Memory B cell (primary cell): ENCODE measurements around the gene TNFRSF14.
"Not testable (repeated sequence)": the region's sequence is repeated elsewhere in the genome, so short reads cannot be mapped to it uniquely, and the experiment has no call there.

Experiments used
- ATAC-seq: fragments of 150-1000 bp; cut with Tn5 transposase; 2 replicates; pipeline ENCODE4 v1.10.0; 2021; ENCODE audit warnings: low read depth, mild to moderate bottlenecking, moderate library complexity
- DNase-seq, 2 donors: peaks; one replicate each; pipeline ENCODE4 v3.0.0; 2022; ENCODE audit warnings: low spot score in 2 of 2
- H3K27ac Mint-ChIP-seq: one replicate; pipeline ENCODE4 v1.8.0; 2022; ENCODE audit warnings: mild to moderate bottlenecking, moderate library complexity, mixed read lengths
- H3K27me3 Mint-ChIP-seq: one replicate; pipeline ENCODE4 v1.8.0; 2022; ENCODE audit warnings: mixed read lengths
- H3K36me3 Mint-ChIP-seq: one replicate; pipeline ENCODE4 v1.8.0; 2022; ENCODE audit warnings: mild to moderate bottlenecking, mixed read lengths
- H3K4me1 Mint-ChIP-seq: one replicate; pipeline ENCODE4 v1.8.0; 2022; ENCODE audit warnings: mixed read lengths
- H3K4me3 Mint-ChIP-seq: one replicate; pipeline ENCODE4 v1.8.0; 2022; ENCODE audit warnings: mild to moderate bottlenecking, moderate library complexity, mixed read lengths
- H3K9me3 Mint-ChIP-seq: one replicate; pipeline ENCODE4 v1.8.0; 2022; ENCODE audit warnings: mixed read lengths

TNFRSF14 gene

DNA sequence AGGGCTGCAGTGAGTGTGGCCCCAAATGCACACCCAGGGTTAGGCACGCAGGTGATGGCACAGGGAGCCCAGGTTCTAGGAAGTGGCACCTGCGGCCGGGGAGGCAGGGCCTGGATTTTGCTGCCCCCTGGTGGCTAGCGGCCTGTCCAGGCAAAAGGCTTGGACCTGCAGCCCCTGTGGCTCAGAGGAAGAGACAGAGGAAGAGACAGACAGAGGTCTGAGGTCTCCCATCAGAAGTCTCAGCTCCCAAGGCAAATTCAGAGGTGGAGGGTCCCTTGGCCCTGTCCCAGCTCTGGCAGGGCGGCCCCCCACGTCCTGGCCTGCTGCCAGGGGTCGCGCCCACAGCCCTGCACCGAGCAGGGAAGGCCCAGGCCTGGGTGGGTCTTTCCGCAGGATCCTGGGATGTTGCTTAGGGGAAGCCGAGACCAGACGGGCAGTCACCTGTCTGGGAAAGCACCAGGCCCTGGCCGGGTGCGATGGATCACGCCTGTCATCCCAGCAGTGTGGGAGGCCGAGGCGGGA is 8.0 kb upstream of the TNFRSF14 start:
- no peaks in the 10 kb centered on the region for H3K27me3 Mint-ChIP-seq
- H3K4me3 Mint-ChIP-seq: peak overlapping the region; percentile 90
- DNase-seq: peak; percentile 84
- peaks cover 14% of the 10 kb centered on the region for H3K4me1 Mint-ChIP-seq
- H3K27ac Mint-ChIP-seq: peak overlapping the region; percentile 93
- H3K36me3 Mint-ChIP-seq: no peaks in the 10 kb centered on the region
- ATAC-seq: peak; percentile 28
- H3K9me3 Mint-ChIP-seq: no peaks in the 10 kb centered on the region

DNA sequence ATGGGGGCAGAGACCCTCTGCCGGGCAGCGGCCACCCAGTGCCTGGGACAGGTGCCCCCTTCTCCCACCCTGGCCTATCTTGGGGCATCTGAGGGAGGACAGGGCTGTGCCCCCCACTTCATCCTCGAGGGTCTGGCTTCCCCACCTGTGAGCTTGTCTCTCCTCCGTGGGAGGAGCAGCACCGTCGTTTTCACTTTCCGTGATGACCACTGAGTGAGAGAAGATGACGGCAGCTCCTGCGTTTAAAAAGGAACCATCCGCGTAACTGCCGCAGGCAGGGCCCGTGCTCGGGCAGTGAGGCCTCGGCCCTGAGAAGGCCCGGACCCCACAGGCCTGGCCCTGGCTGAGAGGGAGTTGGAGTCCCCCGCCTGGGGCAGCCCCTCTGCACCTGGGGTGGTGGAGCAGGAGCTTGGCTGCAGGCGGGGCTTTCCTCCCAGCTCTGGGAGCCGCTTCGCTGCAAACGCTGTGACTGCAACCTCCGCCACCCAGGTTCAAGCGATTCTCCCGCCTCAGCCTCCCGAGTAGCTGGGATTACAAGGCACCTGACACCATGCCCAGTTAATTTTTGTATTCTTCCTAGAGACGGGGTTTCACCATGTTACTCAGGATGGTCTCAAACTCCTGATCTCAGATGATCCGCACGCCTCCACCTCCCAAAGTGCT is 6.7 kb upstream of the TNFRSF14 start:
- Mint-ChIP-seq H3K27ac (peak overlapping the region; percentile 93), H3K4me1 (peaks cover 15% of the 10 kb centered on the region), H3K4me3 (peak overlapping the region; percentile 69)
- H3K27me3 Mint-ChIP-seq, H3K9me3 Mint-ChIP-seq, H3K36me3 Mint-ChIP-seq, DNase-seq: not testable (repeated sequence)
- ATAC-seq: peak; percentile 31

DNA sequence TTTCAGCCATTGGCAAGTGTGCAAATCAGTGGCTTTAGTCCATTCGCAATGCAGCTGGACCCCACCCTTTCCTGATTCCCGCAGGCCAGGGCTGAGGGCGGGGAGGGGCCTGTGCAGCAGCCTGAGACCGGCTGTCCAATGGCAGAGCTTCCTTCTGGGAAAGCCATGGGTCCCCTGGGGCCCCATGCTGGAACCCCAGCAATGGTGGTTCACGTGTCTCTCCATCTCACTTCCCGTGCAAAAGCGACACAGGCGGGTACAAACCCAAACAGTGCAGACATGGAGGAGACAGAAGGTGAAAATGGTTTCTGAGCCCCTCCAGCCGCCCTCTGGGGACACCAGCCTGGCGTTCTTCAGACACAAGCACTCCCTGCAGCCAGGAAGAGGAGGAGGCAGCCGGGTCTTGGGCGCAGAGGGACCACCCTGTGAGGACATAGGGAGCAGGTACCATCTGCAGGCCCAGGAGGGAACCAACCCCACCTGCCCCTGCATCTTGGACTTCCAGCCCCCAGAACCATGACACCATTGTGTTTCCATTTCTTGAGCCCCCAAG is 5.8 kb upstream of the TNFRSF14 start:
- Mint-ChIP-seq H3K4me1 (peaks cover 20% of the 10 kb centered on the region), H3K27ac (peak overlapping the region; percentile 93)
- not testable (repeated sequence) for ATAC-seq, H3K4me3 Mint-ChIP-seq, H3K27me3 Mint-ChIP-seq, H3K9me3 Mint-ChIP-seq, DNase-seq, H3K36me3 Mint-ChIP-seq

DNA sequence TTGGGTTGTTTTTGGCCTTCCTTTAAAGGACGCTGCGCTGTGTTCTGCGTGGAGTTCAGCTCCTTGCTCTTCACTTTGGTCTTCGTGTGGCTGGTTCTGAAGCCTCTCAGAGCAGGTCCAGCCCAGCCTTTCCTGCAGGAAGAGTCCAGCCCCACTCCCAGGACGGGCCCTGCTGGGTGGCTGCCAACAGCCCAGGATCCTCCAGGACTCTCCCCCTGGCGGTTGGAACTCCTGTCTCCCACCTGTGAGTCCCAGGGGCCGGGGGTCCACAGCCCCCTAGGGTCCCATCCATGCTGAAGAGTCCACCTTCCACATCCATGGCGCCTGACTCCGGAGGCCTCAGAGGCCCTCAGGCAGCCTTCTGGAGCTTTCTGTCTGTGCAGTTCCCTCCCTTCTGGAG is 4.6 kb upstream of the TNFRSF14 start:
- H3K4me3 Mint-ChIP-seq, H3K27me3 Mint-ChIP-seq, DNase-seq, ATAC-seq, H3K36me3 Mint-ChIP-seq, H3K9me3 Mint-ChIP-seq: not testable (repeated sequence)
- peak overlapping the region; percentile 93 for H3K27ac Mint-ChIP-seq
- H3K4me1 Mint-ChIP-seq: peaks cover 27% of the 10 kb centered on the region

DNA sequence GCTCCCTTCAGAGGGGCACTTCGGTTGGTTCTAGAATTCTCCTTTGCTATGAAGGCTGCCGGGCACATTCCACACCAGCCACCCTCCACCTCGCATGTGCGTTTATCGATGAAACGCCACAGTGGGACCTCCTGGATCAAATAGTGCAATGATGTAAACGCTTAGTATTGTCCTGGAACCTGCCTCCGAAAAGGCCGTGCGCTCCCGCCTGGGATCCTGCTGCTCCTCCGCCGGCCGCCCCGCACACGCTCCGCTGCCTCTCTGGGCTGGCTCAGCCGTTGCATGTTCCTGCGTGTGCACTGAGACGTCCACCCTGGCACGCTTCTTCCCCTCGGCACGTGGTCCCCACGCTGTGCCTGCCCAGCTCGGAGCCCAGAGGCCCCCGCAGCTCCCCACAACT is 4.0 kb upstream of the TNFRSF14 start:
- ATAC-seq (no peak), DNase-seq (no peak)
- Mint-ChIP-seq H3K27ac (peak overlapping the region; percentile 55), H3K9me3 (no peaks in the 10 kb centered on the region), H3K4me1 (peaks cover 24% of the 10 kb centered on the region), H3K4me3 (no peak overlapping the region), H3K27me3 (no peaks in the 10 kb centered on the region), H3K36me3 (no peaks in the 10 kb centered on the region)

DNA sequence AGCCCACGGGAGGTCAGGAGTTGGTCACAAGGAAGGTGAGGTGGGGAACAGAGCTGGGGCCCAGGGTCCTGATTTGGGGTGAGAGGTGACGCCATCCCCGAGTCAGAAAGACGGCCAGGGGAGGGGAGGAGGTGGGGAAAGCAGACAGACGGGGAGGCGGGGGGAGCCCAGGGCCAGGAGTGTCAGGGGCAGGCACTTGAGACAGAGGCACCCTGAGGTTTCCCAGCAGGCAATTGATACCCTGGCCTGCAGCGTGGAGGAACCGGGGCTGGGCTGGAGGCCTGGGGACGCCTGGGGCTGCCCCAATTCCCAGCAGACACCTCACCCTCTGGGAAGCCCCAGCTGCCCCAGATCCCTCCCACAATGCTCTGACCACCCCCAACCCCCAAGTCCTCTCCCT is 3.1 kb upstream of the TNFRSF14 start:
- H3K36me3 Mint-ChIP-seq, H3K27me3 Mint-ChIP-seq, H3K9me3 Mint-ChIP-seq, H3K4me3 Mint-ChIP-seq, H3K27ac Mint-ChIP-seq, ATAC-seq, DNase-seq: not testable (repeated sequence)
- H3K4me1 Mint-ChIP-seq: peaks cover 29% of the 10 kb centered on the region

DNA sequence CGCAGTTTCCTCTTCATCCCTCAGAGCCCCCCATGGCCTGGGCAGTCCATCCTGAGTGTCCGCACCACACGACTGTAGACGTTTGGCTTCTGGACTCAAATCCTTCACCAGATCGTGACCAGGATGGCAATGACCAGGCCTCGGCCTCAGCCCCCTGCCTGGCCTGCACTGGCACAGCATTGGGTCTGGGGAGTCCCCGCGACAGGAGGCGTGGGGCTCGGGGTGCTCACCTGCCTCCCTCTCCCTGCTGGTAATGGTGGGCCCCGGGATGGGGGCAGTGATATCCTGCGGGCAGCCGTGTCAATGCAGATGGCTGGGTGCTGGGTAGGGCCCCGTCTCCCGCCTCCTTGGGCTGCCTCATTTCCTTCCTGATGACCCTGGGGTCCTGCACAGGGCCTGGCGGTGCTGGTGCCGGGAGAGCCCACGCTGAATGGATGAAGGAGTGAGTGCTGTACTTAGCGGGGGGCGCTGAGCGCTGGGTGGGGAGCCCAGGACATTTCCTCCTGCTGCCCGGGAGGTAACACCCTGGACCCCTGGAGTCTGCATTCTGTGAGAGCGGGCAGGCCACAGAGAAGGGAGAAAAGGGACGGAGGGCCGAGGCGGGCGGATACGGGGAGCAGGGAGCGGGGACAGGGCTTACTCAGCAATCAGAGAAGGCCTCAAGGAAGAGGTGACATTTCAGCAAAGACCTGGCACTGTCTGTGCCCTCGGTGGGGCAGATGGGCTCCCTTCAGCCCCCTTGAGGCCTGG is 2.1 kb upstream of the TNFRSF14 start:
- H3K9me3 Mint-ChIP-seq: no peaks in the 10 kb centered on the region
- peaks cover 4% of the 10 kb centered on the region for H3K36me3 Mint-ChIP-seq
- DNase-seq (no peak), ATAC-seq (no peak)
- peaks cover 32% of the 10 kb centered on the region for H3K4me1 Mint-ChIP-seq
- H3K4me3 Mint-ChIP-seq: peak overlapping the region; percentile 57
- H3K27me3 Mint-ChIP-seq: no peaks in the 10 kb centered on the region
- H3K27ac Mint-ChIP-seq: peak overlapping the region; percentile 98

DNA sequence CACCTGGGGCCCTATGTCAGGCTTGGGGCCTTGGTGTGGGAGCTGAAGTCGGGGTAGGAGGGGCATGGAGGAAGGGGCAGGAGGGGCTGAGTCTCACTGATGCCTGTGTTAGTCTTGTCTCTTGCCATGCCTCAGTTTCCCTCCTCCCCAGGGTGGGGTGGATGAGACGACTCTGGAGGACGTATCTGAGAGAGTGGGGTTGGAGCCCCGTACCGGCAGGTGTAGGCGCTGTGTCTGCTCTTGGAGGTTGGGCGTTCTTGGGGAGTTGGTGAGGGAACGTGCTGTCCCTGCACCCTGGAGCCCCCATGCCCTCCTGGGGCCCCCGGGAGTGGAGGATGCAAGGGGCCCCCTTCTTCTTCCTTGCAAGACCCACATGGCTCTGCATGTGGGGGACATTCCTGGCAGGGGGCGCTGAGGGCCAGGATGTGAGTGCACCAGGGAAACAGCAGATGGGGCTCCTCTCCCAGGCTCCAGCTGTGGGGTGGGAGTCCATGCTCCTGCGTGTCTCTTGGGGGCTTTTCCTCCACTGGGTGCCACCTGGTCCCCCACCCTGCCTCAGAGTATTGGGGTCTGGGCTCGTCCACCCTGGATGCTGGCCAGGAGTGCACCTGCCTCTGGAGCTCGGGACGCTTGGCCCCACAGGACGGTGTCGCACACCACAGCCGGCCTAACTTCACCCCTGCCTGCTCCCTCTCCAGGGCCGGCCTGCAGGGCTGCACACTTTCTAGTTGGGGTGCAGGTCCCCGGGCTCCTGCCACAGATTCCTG is 1.4 kb upstream of the TNFRSF14 start:
- peak; percentile 28 for ATAC-seq
- H3K27ac Mint-ChIP-seq: peak overlapping the region; percentile 98
- peak overlapping the region; percentile 92 for H3K4me3 Mint-ChIP-seq
- no peaks in the 10 kb centered on the region for H3K9me3 Mint-ChIP-seq
- DNase-seq: peak in 1 of 2 donors; percentile 63
- peaks cover 4% of the 10 kb centered on the region for H3K36me3 Mint-ChIP-seq
- H3K4me1 Mint-ChIP-seq: peaks cover 29% of the 10 kb centered on the region
- no peaks in the 10 kb centered on the region for H3K27me3 Mint-ChIP-seq

DNA sequence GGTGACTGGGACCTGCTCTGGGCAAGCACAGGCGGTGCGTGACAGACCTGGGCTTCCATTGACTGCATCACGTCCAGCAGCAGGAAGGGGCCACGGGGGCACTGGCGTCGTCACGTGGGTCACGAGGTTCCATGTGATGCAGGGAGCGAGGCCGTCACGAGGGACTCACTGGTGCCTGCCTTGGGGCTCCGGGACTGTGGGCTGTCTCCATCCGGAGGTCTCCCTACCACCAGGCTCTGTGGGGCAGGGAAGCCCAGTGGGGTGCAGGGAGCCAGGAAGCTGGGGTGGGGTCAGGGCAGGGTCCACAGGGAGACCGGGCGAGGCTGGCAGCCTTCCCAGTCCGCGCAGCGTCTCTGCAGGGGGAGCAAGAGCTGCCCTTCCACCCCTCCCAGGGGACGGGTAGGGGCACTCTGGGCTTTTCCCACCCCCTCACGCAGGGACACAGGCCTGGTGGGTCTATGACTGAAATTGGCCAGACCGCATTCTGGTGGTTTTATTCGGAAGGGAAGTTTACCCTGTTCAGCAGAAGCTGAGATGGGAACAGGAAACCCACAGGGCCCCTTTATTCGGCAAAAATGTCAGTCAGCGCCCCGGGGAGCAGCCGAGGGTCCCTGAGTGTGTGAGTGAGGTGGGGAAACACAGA is 416 bp upstream of the TNFRSF14 start:
- DNase-seq: peak; percentile 68 to 73
- Mint-ChIP-seq H3K27ac (peak overlapping the region; percentile 98), H3K4me3 (peak overlapping the region; percentile 92), H3K36me3 (peaks cover 4% of the 10 kb centered on the region), H3K9me3 (no peaks in the 10 kb centered on the region), H3K27me3 (no peaks in the 10 kb centered on the region), H3K4me1 (peaks cover 25% of the 10 kb centered on the region)
- ATAC-seq: peak; percentile 57

DNA sequence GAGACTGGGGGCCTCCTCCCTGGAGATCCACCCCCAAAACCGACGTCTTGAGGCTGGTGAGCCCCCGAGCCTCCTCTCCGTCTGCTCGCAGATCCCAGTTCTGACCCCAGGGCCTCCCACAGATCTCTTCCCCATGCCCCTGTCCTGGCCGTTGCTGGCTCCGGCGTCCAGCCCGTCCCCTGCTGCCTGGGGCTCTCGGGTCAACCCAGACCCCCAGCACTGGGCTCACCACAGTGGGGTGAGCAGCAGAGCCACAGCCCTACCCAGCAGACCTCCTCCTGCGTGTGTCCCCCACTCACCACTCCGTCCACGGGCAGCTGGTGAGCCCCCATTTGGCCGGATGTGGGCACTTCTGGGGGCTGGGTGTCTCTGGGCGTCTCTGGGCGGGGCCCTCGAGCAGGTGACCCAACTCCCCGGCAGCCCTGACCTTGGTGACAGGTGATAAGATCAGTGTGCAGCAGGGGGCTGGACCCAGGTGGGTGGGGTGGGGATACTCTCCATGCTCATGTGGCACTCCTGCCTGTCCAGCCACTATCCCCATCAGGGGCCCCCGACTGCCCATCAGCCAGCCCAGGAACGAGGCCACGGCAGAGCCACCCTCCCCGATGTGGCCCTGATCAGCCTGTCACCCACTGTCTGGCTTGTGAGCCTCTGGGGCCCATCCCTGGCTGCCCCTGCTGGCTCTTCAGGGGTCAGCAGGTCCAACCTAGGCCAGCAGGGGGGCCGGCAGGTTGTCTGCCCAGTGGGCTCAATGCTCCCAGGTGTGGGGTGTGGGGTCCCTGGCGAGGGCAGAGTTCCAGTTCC is 709 bp downstream of the TNFRSF14 start:
- Mint-ChIP-seq H3K36me3 (peaks cover 8% of the 10 kb centered on the region), H3K4me1 (peaks cover 28% of the 10 kb centered on the region), H3K9me3 (no peaks in the 10 kb centered on the region), H3K4me3 (peak overlapping the region; percentile 92), H3K27ac (peak overlapping the region; percentile 98), H3K27me3 (no peaks in the 10 kb centered on the region)
- DNase-seq: no peak
- ATAC-seq: peak; percentile 0

DNA sequence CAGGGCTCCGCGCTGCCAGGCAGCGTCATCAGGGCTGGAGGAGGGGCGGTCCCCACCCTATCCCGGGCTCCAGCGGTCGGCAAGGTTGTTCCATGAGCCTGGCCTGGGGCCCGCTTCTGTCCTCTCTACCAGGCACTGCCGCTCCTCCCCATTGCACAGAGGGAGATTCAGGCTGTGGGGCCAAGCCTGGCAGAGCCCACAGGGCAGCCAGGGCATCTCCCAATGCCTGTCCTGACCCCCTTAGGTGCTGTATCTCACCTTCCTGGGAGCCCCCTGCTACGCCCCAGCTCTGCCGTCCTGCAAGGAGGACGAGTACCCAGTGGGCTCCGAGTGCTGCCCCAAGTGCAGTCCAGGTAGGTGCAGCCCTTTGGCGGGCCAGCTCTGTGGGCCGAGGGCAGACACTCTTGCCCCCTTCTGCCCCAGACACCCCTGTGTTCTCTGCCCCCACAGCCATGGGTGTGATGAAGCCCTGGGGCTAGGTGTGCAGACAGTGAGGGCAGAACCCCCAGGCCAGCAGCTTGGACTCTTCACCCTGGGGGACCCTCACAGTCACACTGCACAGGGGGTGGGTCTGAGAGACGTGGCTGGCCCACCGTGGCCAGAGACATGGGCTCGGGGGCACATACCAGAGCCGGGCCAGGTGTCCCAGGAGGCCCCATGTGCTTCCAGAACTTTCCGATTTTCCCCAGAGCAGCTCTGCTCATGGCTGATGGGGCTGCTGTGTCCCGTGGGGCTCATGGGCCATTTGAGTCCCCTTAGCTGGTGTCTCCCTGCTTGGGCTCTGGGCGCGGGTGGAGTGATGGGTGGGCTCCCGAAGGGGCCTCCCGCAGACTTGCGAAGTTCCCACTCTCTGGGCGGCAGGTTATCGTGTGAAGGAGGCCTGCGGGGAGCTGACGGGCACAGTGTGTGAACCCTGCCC is 1.6 kb downstream of the TNFRSF14 start:
- Mint-ChIP-seq H3K36me3 (peaks cover 10% of the 10 kb centered on the region), H3K4me1 (peaks cover 28% of the 10 kb centered on the region), H3K4me3 (peak overlapping the region; percentile 92)

DNA sequence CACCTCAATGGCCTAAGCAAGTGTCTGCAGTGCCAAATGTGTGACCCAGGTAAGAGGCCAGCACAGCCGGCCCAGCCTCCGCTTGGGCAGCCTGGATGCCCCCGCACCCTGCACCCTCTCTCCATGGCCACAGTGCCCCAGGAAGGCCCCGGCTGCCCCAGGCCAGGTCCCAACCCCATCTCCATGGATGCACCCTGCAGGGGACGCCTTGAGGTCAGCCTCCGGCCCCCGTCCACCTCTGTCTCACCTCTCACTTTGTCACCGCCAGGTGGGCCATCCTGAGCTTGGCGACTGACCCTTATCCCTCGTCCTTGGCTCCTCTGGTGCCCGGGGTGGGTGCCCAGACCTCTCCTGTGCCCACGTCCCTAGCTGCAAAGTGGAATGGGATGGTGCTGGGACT is 2.2 kb downstream of the TNFRSF14 start:
- peaks cover 28% of the 10 kb centered on the region for H3K4me1 Mint-ChIP-seq
- no peaks in the 10 kb centered on the region for H3K27me3 Mint-ChIP-seq
- peaks cover 11% of the 10 kb centered on the region for H3K36me3 Mint-ChIP-seq
- H3K27ac Mint-ChIP-seq: peak overlapping the region; percentile 77
- ATAC-seq (no peak), DNase-seq (no peak)
- no peaks in the 10 kb centered on the region for H3K9me3 Mint-ChIP-seq
- peak overlapping the region; percentile 92 for H3K4me3 Mint-ChIP-seq

More for the DNA sequence above, 1.6 kb downstream of the TNFRSF14 start:
- DNase-seq (no peak), ATAC-seq (no peak)
- Mint-ChIP-seq H3K9me3 (no peaks in the 10 kb centered on the region), H3K27me3 (no peaks in the 10 kb centered on the region), H3K27ac (peak overlapping the region; percentile 98)
